DND-41 (cell line): ENCODE measurements around the gene MACROD2.

ENCODE experiments used
- CTCF ChIP-seq: IDR thresholded peaks from 2 replicates; pipeline ENCODE4 v1.5.1; 2012; ENCODE audit warnings: borderline replicate concordance, low read length, moderate library complexity, mild to moderate bottlenecking; ENCODE audit not compliant: poor library complexity, severe bottlenecking; ENCODE audit errors: extremely low read depth
- EZH2 ChIP-seq: IDR thresholded peaks from 3 replicates; pipeline ENCODE4 v1.6.1; 2012; ENCODE audit warnings: borderline replicate concordance, low read depth, mild to moderate bottlenecking, moderate library complexity, low read length, inconsistent platforms; ENCODE audit not compliant: severe bottlenecking

GRCh38 chr20:15931897-15932296 is 1936.6 kb downstream of the MACROD2 start:
- no peak for TF ChIP-seq CTCF
- no peak for TF ChIP-seq EZH2
